MCF 10A (cell line): Measurements from ENCODE around the gene CCDC141. TPM values are rescaled to one million over a fixed set of nuclear protein-coding genes. Genes with fewer than 3 reads are reported as not detected.

Experiments
- BruUV-seq: library from RNA; stranded (reverse); fragments of 400-500 nt; replicated peaks from 2 replicates; lab custom pipeline; 2021; lab: Mats Ljungman, UMichigan
- CTCF ChIA-PET: fragments of 300-600 bp; sonication (Branson Sonifier 250); formaldehyde crosslinking; extraction: SDS; loops from one replicate; lab custom pipeline; 2021; ENCODE audit warnings: antibody characterized with exemption, inconsistent platforms; lab: Yijun Ruan, JAX
- POLR2A ChIA-PET: fragments of 300-600, 350-650 bp; sonication (Branson Sonifier 250); formaldehyde crosslinking; extraction: SDS; loops from one replicate; lab custom pipeline; 2020; ENCODE audit warnings: antibody characterized with exemption, inconsistent platforms; lab: Yijun Ruan, JAX
- DNase-seq: peaks from one replicate; pipeline ENCODE4 v3.0.0-alpha.2; 2018; ENCODE audit not compliant: unreplicated experiment
- H3K27ac Mint-ChIP-seq: one replicate; pipeline ENCODE4 v1.8.0; 2022; ENCODE audit warnings: mild to moderate bottlenecking, low read depth, mixed read lengths; ENCODE audit not compliant: unreplicated experiment
- H3K27me3 Mint-ChIP-seq: one replicate; pipeline ENCODE4 v1.8.0; 2022; ENCODE audit warnings: mixed read lengths; ENCODE audit not compliant: insufficient read depth, unreplicated experiment
- H3K36me3 Mint-ChIP-seq: one replicate; pipeline ENCODE4 v1.8.0; 2022; ENCODE audit warnings: mild to moderate bottlenecking, moderate library complexity, mixed read lengths; ENCODE audit not compliant: insufficient read depth, unreplicated experiment
- H3K4me1 Mint-ChIP-seq: one replicate; pipeline ENCODE4 v1.8.0; 2022; ENCODE audit warnings: mixed read lengths; ENCODE audit not compliant: insufficient read depth, unreplicated experiment
- H3K4me3 Mint-ChIP-seq: one replicate; pipeline ENCODE4 v1.8.0; 2022; ENCODE audit warnings: mild to moderate bottlenecking, moderate library complexity, mixed read lengths; ENCODE audit not compliant: unreplicated experiment
- H3K9me3 Mint-ChIP-seq: one replicate; pipeline ENCODE4 v1.8.0; 2022; ENCODE audit warnings: mixed read lengths; ENCODE audit not compliant: unreplicated experiment
- CTCF ChIP-seq: fragments of 200-600 bp; IDR thresholded peaks from one replicate; pipeline ENCODE4 v1.8.0; 2022; ENCODE audit warnings: antibody characterized with exemption, mild to moderate bottlenecking; ENCODE audit not compliant: unreplicated experiment
- intact Hi-C: fragments of 100-400 bp; cut with micrococcal nuclease; formaldehyde crosslinking; loops from 2 replicates; pipeline ENCODE4 v1.14.1; 2022
- total RNA-seq: library from RNA; stranded (reverse); gene quantifications from 2 replicates; pipeline ENCODE4 v1.2.3, GENCODE V29; 2022

Gene CCDC141
- total RNA-seq, 1 experiment from 2014 or later = not detected

- Mint-ChIP-seq H3K27me3 (no peaks in the 10 kb centered on the region), H3K36me3 (no peaks in the 10 kb centered on the region), H3K9me3 (no peaks in the 10 kb centered on the region), H3K4me3 (no peak overlapping the region), H3K27ac (no peak overlapping the region), H3K4me1 (peaks cover 11% of the 10 kb centered on the region)
- ChIA-PET POLR2A (interaction anchor here (0.6 kb wide), 1 partner anchor 37 kb away, joined by 3 read pairs; no protein-coding TSS in a partner anchor), CTCF (no interaction called here)
- intact Hi-C loops = no loop called here
- BruUV-seq = no TSS peak
- peak; percentile 47 for DNase-seq
- TF ChIP-seq CTCF = no peak
These were observed 189.4 kb downstream of the CCDC141 start for GRCh38 chr2:178860551-178860950.

GRCh38 chr2:178859730-178860129, 190.2 kb downstream of the CCDC141 start:
- no peak for DNase-seq
- Mint-ChIP-seq H3K4me3 (no peak overlapping the region), H3K27me3 (no peaks in the 10 kb centered on the region), H3K27ac (no peak overlapping the region), H3K36me3 (no peaks in the 10 kb centered on the region), H3K4me1 (peaks cover 6% of the 10 kb centered on the region), H3K9me3 (no peaks in the 10 kb centered on the region)
- no TSS peak for BruUV-seq
- ChIA-PET CTCF (interaction anchor here (0.7 to 0.8 kb wide), 2 partner anchors 32 to 142 kb away, joined by 3 read pairs; no protein-coding TSS in a partner anchor), POLR2A (interaction anchor here (0.6 kb wide), 2 partner anchors 36 to 59 kb away, joined by 3 read pairs; no protein-coding TSS in a partner anchor)
- intact Hi-C loops = no loop called here
- no peak for TF ChIP-seq CTCF

GRCh38 chr2:178858896-178859625, 190.9 kb downstream of the CCDC141 start:
- H3K27me3 Mint-ChIP-seq = no peaks in the 10 kb centered on the region
- intact Hi-C loops = no loop called here
- TF ChIP-seq CTCF = no peak
- no peaks in the 10 kb centered on the region for H3K36me3 Mint-ChIP-seq
- peaks cover 5% of the 10 kb centered on the region for H3K4me1 Mint-ChIP-seq
- no peaks in the 10 kb centered on the region for H3K9me3 Mint-ChIP-seq
- BruUV-seq = no TSS peak
- no peak for DNase-seq
- H3K27ac Mint-ChIP-seq = no peak overlapping the region
- ChIA-PET POLR2A (no interaction called here), CTCF (interaction anchor here (0.7 to 0.8 kb wide), 2 partner anchors 32 to 141 kb away, joined by 3 read pairs; no protein-coding TSS in a partner anchor)
- H3K4me3 Mint-ChIP-seq = no peak overlapping the region

GRCh38 chr2:178855151-178855550, 194.8 kb downstream of the CCDC141 start:
- no peak for TF ChIP-seq CTCF
- peaks cover 5% of the 10 kb centered on the region for H3K4me1 Mint-ChIP-seq
- no peak for DNase-seq
- ChIA-PET CTCF (no interaction called here), POLR2A (interaction anchor here (1.3 kb wide), 1 partner anchor 10 kb away, joined by 4 read pairs; no protein-coding TSS in a partner anchor)
- no peaks in the 10 kb centered on the region for H3K36me3 Mint-ChIP-seq
- H3K9me3 Mint-ChIP-seq = no peaks in the 10 kb centered on the region
- no peak overlapping the region for H3K4me3 Mint-ChIP-seq
- intact Hi-C loops = no loop called here
- no peak overlapping the region for H3K27ac Mint-ChIP-seq
- H3K27me3 Mint-ChIP-seq = no peaks in the 10 kb centered on the region
- BruUV-seq = no TSS peak
